Measurements from ENCODE around the gene SIGLEC9. TPM values are rescaled to one million over a fixed set of nuclear protein-coding genes. Genes with fewer than 3 reads are reported as not detected.

Gene SIGLEC9
- total and polyA plus RNA-seq, 10 of the 15 experiments (the other 5 are each of a cell fraction or from before 2014, with no cell fraction given): 0.10 TPM; not detected in 9

GRCh38 chr19:51145916-51146493, 21.3 kb downstream of the SIGLEC9 start (continued):
- TF ChIP-seq PBX3 (IDR thresholded peaks at IDR 0.05; ENCODE audit: insufficient replicate concordance, low read depth, low read length) (no peak), FOS (IDR thresholded peaks at IDR 0.05; ENCODE audit: borderline replicate concordance, extremely low read depth, insufficient read length) (no peak), PAX8 (IDR thresholded peaks at IDR 0.05) (no peak), KAT2A (conservative IDR thresholded peaks at IDR 0.05; ENCODE audit: control insufficient read depth, low read depth, low read length) (no peak), RFX5 (IDR thresholded peaks at IDR 0.05; ENCODE audit: low read depth, low read length) (no peak), SMAD5 (IDR thresholded peaks at IDR 0.05; ENCODE audit: low read depth) (no peak), TARDBP (IDR thresholded peaks at IDR 0.05; ENCODE audit: borderline replicate concordance) (no peak), SUZ12 (IDR thresholded peaks at IDR 0.05; ENCODE audit: unreplicated experiment) (no peak), RAD21 (IDR thresholded peaks at IDR 0.05; ENCODE audit: insufficient read depth, low read depth, low read length) (no peak)

DNA sequence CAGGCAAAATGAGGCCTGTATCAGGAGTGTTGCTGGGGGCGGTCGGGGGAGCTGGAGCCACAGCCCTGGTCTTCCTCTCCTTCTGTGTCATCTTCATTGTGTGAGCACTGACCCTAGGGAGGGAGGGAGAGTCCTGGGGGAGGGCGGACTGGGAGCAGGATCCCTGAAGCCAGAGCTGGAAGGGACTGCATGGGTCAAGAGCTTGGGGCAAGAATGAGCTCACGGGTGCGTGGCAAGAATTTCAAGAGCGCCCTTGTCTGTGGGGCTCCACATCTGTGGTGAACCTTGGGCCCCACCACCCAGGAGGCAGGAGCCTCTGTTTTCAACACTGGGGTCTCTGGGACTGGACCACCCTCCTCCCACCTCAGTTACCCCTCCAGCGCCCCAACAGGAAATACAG, 22.0 kb downstream of the SIGLEC9 start:
- DNase-seq (ENCODE audit: low read depth, low spot score) (no peak), ATAC-seq (no peak), FAIRE-seq (no peak)
- 53% methylated on average over 5 of the region's 7 CpGs for WGBS (ENCODE audit: insufficient coverage, insufficient replicate concordance, low lambda C conversion rate, missing lambda C conversion rate)
- in situ Hi-C loops (cut with MboI) (no loop called here), intact Hi-C loops (cut with micrococcal nuclease; ENCODE audit: unreplicated experiment) (no loop called here)
- H3K4me3 ChIP-seq: no peak overlapping the region
- H3K4me1 ChIP-seq (ENCODE audit: control insufficient read depth, insufficient read depth, low read length): no peaks in the 10 kb centered on the region
- H3K36me3 ChIP-seq (ENCODE audit: control insufficient read depth in 2 of 2, insufficient read depth in 2 of 2, low read length in 1 of 2): no peaks in the 10 kb centered on the region
- POLR2A ChIA-PET: no interaction called here
- no peak overlapping the region for H3K9ac ChIP-seq (ENCODE audit: control insufficient read depth, insufficient read depth, low read length)
- H3K27ac ChIP-seq (ENCODE audit: control insufficient read depth, insufficient read depth): no peak overlapping the region
- no peak overlapping the region for H3K4me2 ChIP-seq (ENCODE audit: control insufficient read depth, insufficient read depth)
- RAD21 ChIA-PET (ENCODE audit: unreplicated experiment): no interaction called here
- no peak overlapping the region for H2AFZ ChIP-seq (ENCODE audit: control insufficient read depth, low read depth, low read length)
- CTCF ChIA-PET: interaction anchor here (1.1 to 3.8 kb wide), 3 partner anchors 11 to 113 kb away, joined by 3 to 21 read pairs (median 4); no protein-coding TSS in a partner anchor
- no peaks in the 10 kb centered on the region for H3K9me3 ChIP-seq (replicated peaks; ENCODE audit: control insufficient read depth, insufficient read depth, low read length)
- H3K79me2 ChIP-seq (ENCODE audit: control insufficient read depth, insufficient read depth, low read length): no peaks in the 10 kb centered on the region
- H3K27me3 ChIP-seq (replicated peaks in 1 of 2; ENCODE audit: control insufficient read depth in 2 of 2, insufficient read depth in 2 of 2, low read length in 1 of 2): peaks cover 0 to 2% of the 10 kb centered on the region in 2 experiments; a peak in 3 of 4 replicates
- BruUV-seq (replicated peaks): no TSS peak
- SMC1A ChIA-PET (ENCODE audit: uncharacterized antibody, unreplicated experiment): no interaction called here
- TF ChIP-seq MEF2B (IDR thresholded peaks at IDR 0.05; ENCODE audit: partially characterized antibody, poor library complexity, severe bottlenecking): no peak
- TF ChIP-seq, protein P1, sequence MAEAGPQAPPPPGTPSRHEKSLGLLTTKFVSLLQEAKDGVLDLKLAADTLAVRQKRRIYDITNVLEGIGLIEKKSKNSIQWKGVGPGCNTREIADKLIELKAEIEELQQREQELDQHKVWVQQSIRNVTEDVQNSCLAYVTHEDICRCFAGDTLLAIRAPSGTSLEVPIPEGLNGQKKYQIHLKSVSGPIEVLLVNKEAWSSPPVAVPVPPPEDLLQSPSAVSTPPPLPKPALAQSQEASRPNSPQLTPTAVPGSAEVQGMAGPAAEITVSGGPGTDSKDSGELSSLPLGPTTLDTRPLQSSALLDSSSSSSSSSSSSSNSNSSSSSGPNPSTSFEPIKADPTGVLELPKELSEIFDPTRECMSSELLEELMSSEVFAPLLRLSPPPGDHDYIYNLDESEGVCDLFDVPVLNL (IDR thresholded peaks at IDR 0.05; ENCODE audit: low read depth, low read length): no peak
- H4K20me1 ChIP-seq (ENCODE audit: control insufficient read depth, insufficient read depth): no peaks in the 10 kb centered on the region
